Karpas-422 (cell line): Measurements from ENCODE around the gene TAPBP. TPM values are rescaled to one million over a fixed set of nuclear protein-coding genes. Genes with fewer than 3 reads are reported as not detected.
"Not testable (repeated sequence)": the region's sequence is repeated elsewhere in the genome, so short reads cannot be mapped to it uniquely, and the experiment has no call there.

Experiments used
- DNase-seq: peaks from one replicate; pipeline ENCODE4 v3.0.0-alpha.2; 2015
- H2AFZ ChIP-seq: fragments of 200-600 bp; sonication (generic); 2 replicates; pipeline ENCODE4 v1.6.1; 2014; ENCODE audit warnings: antibody characterized with exemption, low read length, mixed read lengths
- H3K27ac ChIP-seq: fragments of 200-600 bp; sonication (generic); 2 replicates; pipeline ENCODE4 v1.5.1; 2014; ENCODE audit warnings: mild to moderate bottlenecking, low read length, moderate library complexity
- H3K27me3 ChIP-seq: fragments of 200-600 bp; sonication (generic); 2 replicates; pipeline ENCODE4 v1.6.1; 2014; ENCODE audit warnings: low read length, mixed read lengths
- H3K36me3 ChIP-seq: fragments of 200-600 bp; sonication (generic); 2 replicates; pipeline ENCODE4 v1.6.1; 2014; ENCODE audit warnings: low read length, mixed read lengths; ENCODE audit not compliant: insufficient read depth
- H3K4me1 ChIP-seq: fragments of 200-600 bp; sonication (generic); 2 replicates; pipeline ENCODE4 v1.6.1; 2014; ENCODE audit warnings: mild to moderate bottlenecking, low read length, mixed read lengths
- H3K4me2 ChIP-seq: fragments of 200-600 bp; sonication (generic); 2 replicates; pipeline ENCODE4 v1.6.1; 2014; ENCODE audit warnings: low read length, low read depth, mild to moderate bottlenecking; ENCODE audit not compliant: poor library complexity, severe bottlenecking
- H3K4me3 ChIP-seq: fragments of 200-600 bp; sonication (generic); 2 replicates; pipeline ENCODE4 v1.5.1; 2014; ENCODE audit warnings: mild to moderate bottlenecking, antibody characterized with exemption, low read length, mixed read lengths
- H3K79me2 ChIP-seq: fragments of 200-600 bp; sonication (generic); 2 replicates; pipeline ENCODE4 v1.6.1; 2014; ENCODE audit warnings: mild to moderate bottlenecking, low read length, mixed read lengths
- H3K9ac ChIP-seq: fragments of 200-600 bp; sonication (generic); 2 replicates; pipeline ENCODE4 v1.6.0; 2014; ENCODE audit warnings: low read length
- H3K9me2 ChIP-seq: fragments of 200-600 bp; sonication (generic), shearing (Covaris generic); replicated peaks from 2 replicates; pipeline ENCODE4 v1.6.0; 2014; ENCODE audit warnings: mild to moderate bottlenecking, low read length, moderate library complexity; ENCODE audit not compliant: insufficient read depth
- H3K9me3 ChIP-seq: fragments of 300-700, 200-600 bp; sonication (generic); 2 replicates; pipeline ENCODE4 v1.6.1; 2014; ENCODE audit warnings: low read length, mixed read lengths
- H4K20me1 ChIP-seq: fragments of 200-600 bp; sonication (generic); 2 replicates; pipeline ENCODE4 v1.6.1; 2014; ENCODE audit warnings: mild to moderate bottlenecking, antibody characterized with exemption, low read length, low read depth; ENCODE audit not compliant: insufficient read depth
- total RNA-seq: library from RNA; depleted of rRNA; stranded (reverse); fragments of >200 nt; shearing (Covaris generic); gene quantifications from 2 replicates; pipeline ENCODE4 v1.2.3, GENCODE V29; 2014; ENCODE audit warnings: low replicate concordance

Gene TAPBP
- total RNA-seq, 1 experiment from 2014 or later = 102 TPM

DNA sequence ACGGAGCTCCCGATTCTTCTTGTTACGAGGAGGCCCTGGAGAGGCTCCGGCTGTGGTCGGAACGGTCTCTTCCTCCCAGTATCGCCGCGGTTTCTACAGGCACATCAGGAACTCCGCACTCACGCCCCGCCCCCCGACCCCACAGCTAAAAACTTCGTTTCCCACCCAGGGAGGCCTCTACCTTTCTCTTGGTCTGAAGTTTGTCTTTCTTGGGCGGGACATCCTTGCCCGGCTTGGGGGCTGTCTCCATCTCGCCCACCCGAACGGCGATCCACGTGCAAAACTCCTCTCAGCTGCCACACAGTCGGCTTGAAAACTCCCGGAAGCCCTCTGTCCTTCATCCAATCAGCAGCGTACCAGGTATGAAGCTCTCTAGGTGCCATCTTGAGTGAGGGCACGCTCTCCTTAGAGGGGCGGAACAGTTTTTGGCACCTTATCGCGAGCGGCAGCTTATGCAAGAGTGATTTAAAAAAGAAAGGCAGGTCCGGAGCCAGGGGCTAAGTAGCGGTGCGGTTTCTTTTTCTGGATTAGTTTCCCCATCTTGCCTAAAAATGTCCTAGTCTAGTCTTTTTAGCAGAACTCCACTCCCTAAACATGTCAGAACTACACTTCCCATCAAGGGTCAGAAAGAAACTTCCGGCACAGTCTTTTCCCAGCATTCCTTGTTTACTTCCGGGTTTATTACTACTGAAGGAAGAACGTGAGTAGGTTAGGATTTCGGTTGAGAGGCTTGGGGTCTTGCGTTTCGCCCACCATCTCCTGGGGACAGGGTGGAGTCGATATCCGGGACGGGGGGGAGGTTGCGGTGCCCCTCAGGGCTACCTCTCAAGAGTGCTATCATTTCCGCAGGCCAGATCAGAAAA is 24.7 kb downstream of the TAPBP start, which contains the start of the genes PFDN6 and WDR46:
Gene PFDN6, plus strand, starts transcription at position 681 of the 863 bp plus-strand sequence. CDS start 256 bp downstream, outside the sequence.
Gene WDR46, minus strand, starts transcription at position 319 of the 863 bp plus-strand sequence. Its CDS starts 69 bp downstream, at position 250.
- peak within 1 kb of the TSS; percentile 88 for H3K4me3 ChIP-seq
- peak within 1 kb of the TSS; percentile 88 for H3K9ac ChIP-seq
- H3K4me1 ChIP-seq = peaks cover 23% of the 10 kb centered on the region
- no peaks in the 10 kb centered on the region for H3K9me3 ChIP-seq
- H3K36me3 ChIP-seq = peaks cover 32% of the 10 kb centered on the region; the same call in 1 of the 2 replicates
- H2AFZ ChIP-seq = peak within 1 kb of the TSS; percentile 96
- peak within 1 kb of the TSS; percentile 68 for H3K4me2 ChIP-seq
- H3K79me2 ChIP-seq = peaks cover 50% of the 10 kb centered on the region
- peak within 1 kb of the TSS; percentile 13; the same call in 1 of the 2 replicates for H3K27ac ChIP-seq
- no peaks in the 10 kb centered on the region for H3K27me3 ChIP-seq
- no peaks in the 10 kb centered on the region for H4K20me1 ChIP-seq
- peak; percentile 96 for DNase-seq
- H3K9me2 ChIP-seq = no peaks in the 10 kb centered on the region

GRCh38 chr6:33288141-33288920 is 25.5 kb downstream of the TAPBP start:
- H3K4me1 ChIP-seq = peaks cover 23% of the 10 kb centered on the region
- peaks cover 50% of the 10 kb centered on the region for H3K79me2 ChIP-seq
- peak overlapping the region; percentile 88 for H3K9ac ChIP-seq
- H2AFZ ChIP-seq = peak overlapping the region; percentile 96; the same call in 1 of the 2 replicates
- peaks cover 32% of the 10 kb centered on the region; the same call in 1 of the 2 replicates for H3K36me3 ChIP-seq
- peak overlapping the region; percentile 88 for H3K4me3 ChIP-seq
- H3K27ac ChIP-seq = peak overlapping the region; percentile 4; the same call in 1 of the 2 replicates
- H3K4me2 ChIP-seq = peak overlapping the region; percentile 68
- no peaks in the 10 kb centered on the region for H3K9me2 ChIP-seq
- no peak for DNase-seq
- H3K27me3 ChIP-seq = no peaks in the 10 kb centered on the region
- H3K9me3 ChIP-seq = no peaks in the 10 kb centered on the region
- no peaks in the 10 kb centered on the region for H4K20me1 ChIP-seq

DNA sequence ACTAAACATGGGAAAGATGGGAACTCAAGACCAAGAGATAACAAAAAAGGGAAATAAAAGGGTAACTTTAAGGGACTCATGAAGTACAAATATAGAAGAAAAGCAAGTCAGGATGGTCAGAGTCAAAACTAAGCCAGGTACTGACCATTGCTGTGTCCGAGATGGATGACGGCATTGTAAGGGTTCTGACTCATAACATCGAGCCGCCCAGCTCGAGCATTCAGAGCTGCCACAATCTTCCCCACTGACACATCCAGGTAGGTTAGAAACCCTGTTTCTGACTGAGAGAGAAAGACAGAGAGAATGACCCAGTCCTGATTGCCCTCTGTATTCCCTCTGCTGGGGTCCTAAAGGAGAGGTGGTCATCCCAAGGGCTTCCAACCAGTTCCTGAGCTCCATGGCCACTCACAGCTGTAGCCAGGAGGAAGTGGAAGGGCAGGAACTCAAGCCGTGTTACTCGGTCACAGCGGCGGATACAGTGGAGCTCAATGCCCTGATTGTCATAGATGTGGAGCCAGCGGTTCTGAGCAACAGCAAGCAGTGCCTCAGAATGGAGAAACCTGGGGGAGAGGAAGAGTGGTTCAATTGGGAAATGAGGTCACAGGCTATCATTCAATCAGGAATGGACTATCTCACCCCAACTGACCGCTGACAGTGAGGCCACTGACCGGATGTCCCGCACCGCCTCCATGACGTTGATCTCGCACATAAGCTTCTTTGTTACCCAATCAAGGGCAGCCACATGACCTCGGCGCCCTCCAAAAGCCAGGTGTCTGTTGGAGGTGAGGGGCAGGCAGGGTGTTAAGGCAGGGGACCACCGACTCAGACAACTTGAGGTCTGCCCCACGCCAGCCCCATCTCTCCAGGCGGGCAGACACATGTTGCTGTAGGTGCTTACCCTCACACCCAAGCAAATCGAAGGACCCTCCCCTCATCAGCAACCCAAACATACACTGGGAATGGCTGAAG is 26.6 kb downstream of the TAPBP start:
- peak overlapping the region; percentile 88 for H3K4me3 ChIP-seq
- no peaks in the 10 kb centered on the region for H3K27me3 ChIP-seq
- no peaks in the 10 kb centered on the region for H3K9me2 ChIP-seq
- no peak overlapping the region for H2AFZ ChIP-seq
- H3K79me2 ChIP-seq = peaks cover 50% of the 10 kb centered on the region
- peak overlapping the region; percentile 88 for H3K9ac ChIP-seq
- peak overlapping the region; percentile 68 for H3K4me2 ChIP-seq
- peaks cover 32% of the 10 kb centered on the region; the same call in 1 of the 2 replicates for H3K36me3 ChIP-seq
- H3K27ac ChIP-seq = no peak overlapping the region
- H3K9me3 ChIP-seq = no peaks in the 10 kb centered on the region
- H3K4me1 ChIP-seq = peaks cover 23% of the 10 kb centered on the region
- no peak for DNase-seq
- H4K20me1 ChIP-seq = no peaks in the 10 kb centered on the region

- not testable (repeated sequence) for H3K9me3 ChIP-seq, H3K4me3 ChIP-seq, DNase-seq, H3K27me3 ChIP-seq, H2AFZ ChIP-seq, H3K4me2 ChIP-seq, H3K9me2 ChIP-seq, H3K9ac ChIP-seq, H3K27ac ChIP-seq, H4K20me1 ChIP-seq, H3K4me1 ChIP-seq
- Histone ChIP-seq H3K36me3 (peaks cover 23% of the 10 kb centered on the region; the same call in 1 of the 2 replicates), H3K79me2 (peaks cover 37% of the 10 kb centered on the region)
Observed at GRCh38 chr6:33285214-33285613, 28.7 kb downstream of the TAPBP start.

DNA sequence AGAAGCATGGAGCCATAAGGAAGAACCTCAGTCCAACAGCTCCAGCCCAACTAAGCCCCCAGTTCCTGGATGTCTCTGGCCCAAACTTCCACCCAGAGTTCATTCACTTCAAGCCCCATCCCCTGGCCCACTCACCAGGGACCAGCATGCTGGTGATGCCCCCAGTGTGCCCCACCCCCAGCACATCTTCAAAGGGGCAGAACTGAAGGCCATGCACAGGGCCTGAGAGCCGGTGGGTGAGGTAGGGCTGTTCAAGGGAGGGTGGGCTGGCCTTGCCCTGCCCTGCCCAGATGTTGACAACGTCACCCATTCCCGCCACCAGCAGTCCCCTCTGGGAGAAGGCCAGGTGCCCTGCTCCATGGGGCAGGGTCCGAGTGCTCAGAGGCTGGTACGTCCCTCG is 33.3 kb downstream of the TAPBP start:
- H3K27me3 ChIP-seq = no peaks in the 10 kb centered on the region
- H2AFZ ChIP-seq = no peak overlapping the region
- no peak for DNase-seq
- H4K20me1 ChIP-seq = peaks cover 5% of the 10 kb centered on the region; the same call in 1 of the 2 replicates
- H3K4me2 ChIP-seq = no peak overlapping the region
- no peak overlapping the region for H3K9ac ChIP-seq
- no peaks in the 10 kb centered on the region for H3K9me3 ChIP-seq
- H3K79me2 ChIP-seq = 0 out of 2 replicates have a peak, but pooled peaks cover 4% of the 10 kb centered on the region
- H3K4me3 ChIP-seq = no peak overlapping the region
- H3K36me3 ChIP-seq = peaks cover 16% of the 10 kb centered on the region
- H3K27ac ChIP-seq = no peak overlapping the region
- H3K9me2 ChIP-seq = no peaks in the 10 kb centered on the region
- peaks cover 38% of the 10 kb centered on the region for H3K4me1 ChIP-seq

- Histone ChIP-seq H3K4me3 (no peak overlapping the region), H3K9ac (no peak overlapping the region), H3K27ac (no peak overlapping the region), H3K79me2 (peaks cover 6% of the 10 kb centered on the region; the same call in 1 of the 2 replicates), H3K27me3 (no peaks in the 10 kb centered on the region), H3K9me3 (no peaks in the 10 kb centered on the region), H3K4me1 (peaks cover 43% of the 10 kb centered on the region), H2AFZ (no peak overlapping the region), H4K20me1 (peaks cover 10% of the 10 kb centered on the region), H3K36me3 (peaks cover 21% of the 10 kb centered on the region), H3K9me2 (no peaks in the 10 kb centered on the region), H3K4me2 (no peak overlapping the region)
- peak; percentile 56 for DNase-seq
Observed at GRCh38 chr6:33279971-33280511, 33.8 kb downstream of the TAPBP start.

- no peaks in the 10 kb centered on the region for H3K9me2 ChIP-seq
- DNase-seq = no peak
- no peak overlapping the region for H3K9ac ChIP-seq
- H3K27me3 ChIP-seq = no peaks in the 10 kb centered on the region
- H3K79me2 ChIP-seq = peaks cover 9% of the 10 kb centered on the region
- H3K4me1 ChIP-seq = peaks cover 51% of the 10 kb centered on the region
- peaks cover 17% of the 10 kb centered on the region for H4K20me1 ChIP-seq
- no peak overlapping the region for H3K4me2 ChIP-seq
- H2AFZ ChIP-seq = no peak overlapping the region
- no peaks in the 10 kb centered on the region for H3K9me3 ChIP-seq
- H3K27ac ChIP-seq = no peak overlapping the region; the same call in 1 of the 2 replicates
- no peak overlapping the region for H3K4me3 ChIP-seq
- peaks cover 22% of the 10 kb centered on the region for H3K36me3 ChIP-seq
Observed at GRCh38 chr6:33279257-33279695, 34.6 kb downstream of the TAPBP start.
